Measurements from ENCODE around the gene RNASE13. TPM values are rescaled to one million over a fixed set of nuclear protein-coding genes. Genes with fewer than 3 reads are reported as not detected.
"Not testable (repeated sequence)": the region's sequence is repeated elsewhere in the genome, so short reads cannot be mapped to it uniquely, and the experiment has no call there.

Gene RNASE13
- total RNA-seq, 1 donor from 2014 or later: not detected

DNA sequence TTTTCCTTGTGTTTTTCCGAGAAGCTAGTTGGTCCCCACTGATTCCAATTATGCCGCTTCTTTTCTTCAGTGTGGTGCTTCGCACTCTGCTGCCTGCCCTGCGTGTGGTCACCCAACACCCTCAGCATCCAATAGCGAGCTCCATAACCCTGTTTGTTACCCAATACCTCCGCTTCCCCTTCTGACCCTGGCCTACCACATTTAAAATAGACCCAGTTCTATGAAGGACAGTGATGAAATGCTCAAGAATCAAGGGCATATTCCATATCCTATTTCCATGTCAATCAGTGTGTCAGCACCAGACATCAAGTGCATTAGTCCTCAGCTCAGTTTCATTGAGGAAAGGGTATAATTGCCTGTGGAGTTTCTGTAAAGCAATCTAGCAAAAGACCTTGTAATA is 19.3 kb downstream of the RNASE13 start:
- H3K27me3 Mint-ChIP-seq (ENCODE audit: low read depth): no peaks in the 10 kb centered on the region
- H3K4me3 Mint-ChIP-seq: no peak overlapping the region
- no peak for DNase-seq (ENCODE audit: low spot score in 2 of 2, unreplicated experiment in 2 of 2)
- TF ChIP-seq, protein P1, sequence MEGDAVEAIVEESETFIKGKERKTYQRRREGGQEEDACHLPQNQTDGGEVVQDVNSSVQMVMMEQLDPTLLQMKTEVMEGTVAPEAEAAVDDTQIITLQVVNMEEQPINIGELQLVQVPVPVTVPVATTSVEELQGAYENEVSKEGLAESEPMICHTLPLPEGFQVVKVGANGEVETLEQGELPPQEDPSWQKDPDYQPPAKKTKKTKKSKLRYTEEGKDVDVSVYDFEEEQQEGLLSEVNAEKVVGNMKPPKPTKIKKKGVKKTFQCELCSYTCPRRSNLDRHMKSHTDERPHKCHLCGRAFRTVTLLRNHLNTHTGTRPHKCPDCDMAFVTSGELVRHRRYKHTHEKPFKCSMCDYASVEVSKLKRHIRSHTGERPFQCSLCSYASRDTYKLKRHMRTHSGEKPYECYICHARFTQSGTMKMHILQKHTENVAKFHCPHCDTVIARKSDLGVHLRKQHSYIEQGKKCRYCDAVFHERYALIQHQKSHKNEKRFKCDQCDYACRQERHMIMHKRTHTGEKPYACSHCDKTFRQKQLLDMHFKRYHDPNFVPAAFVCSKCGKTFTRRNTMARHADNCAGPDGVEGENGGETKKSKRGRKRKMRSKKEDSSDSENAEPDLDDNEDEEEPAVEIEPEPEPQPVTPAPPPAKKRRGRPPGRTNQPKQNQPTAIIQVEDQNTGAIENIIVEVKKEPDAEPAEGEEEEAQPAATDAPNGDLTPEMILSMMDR (IDR thresholded peaks at IDR 0.05; ENCODE audit: unreplicated experiment): no peak
- H3K9me3 Mint-ChIP-seq: no peaks in the 10 kb centered on the region
- no peak overlapping the region for H3K27ac Mint-ChIP-seq
- H3K36me3 Mint-ChIP-seq: peaks cover 15% of the 10 kb centered on the region
- peaks cover 20% of the 10 kb centered on the region for H3K4me1 Mint-ChIP-seq

DNA sequence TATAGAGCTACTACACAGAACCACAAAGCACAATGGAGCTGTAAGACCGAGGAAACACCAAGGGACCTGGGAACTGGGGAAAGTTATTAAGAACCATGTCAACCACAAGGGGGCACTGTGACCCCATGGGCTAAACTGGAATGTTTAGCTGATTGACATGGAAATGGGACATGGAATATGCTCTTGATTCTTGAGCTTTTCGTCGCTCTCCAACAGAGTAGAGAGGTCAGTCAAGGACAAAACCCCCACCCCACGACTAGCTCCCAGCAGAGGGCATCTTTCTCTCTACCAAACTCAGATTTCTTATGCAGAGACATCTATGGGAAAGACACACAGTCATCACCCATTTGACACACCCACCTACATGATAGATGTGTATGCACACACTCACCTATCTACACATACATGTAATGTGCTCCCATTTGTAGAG is 19.8 kb downstream of the RNASE13 start:
- Mint-ChIP-seq H3K9me3 (no peaks in the 10 kb centered on the region), H3K27me3 (ENCODE audit: low read depth) (no peaks in the 10 kb centered on the region), H3K4me3 (no peak overlapping the region), H3K4me1 (peaks cover 20% of the 10 kb centered on the region), H3K27ac (no peak overlapping the region), H3K36me3 (peaks cover 14% of the 10 kb centered on the region)
- peak; percentile 72 to 91 for DNase-seq (ENCODE audit: low spot score in 2 of 2, unreplicated experiment in 2 of 2)
- TF ChIP-seq, protein P1 (IDR thresholded peaks at IDR 0.05; ENCODE audit: unreplicated experiment): peak; percentile 93

DNA sequence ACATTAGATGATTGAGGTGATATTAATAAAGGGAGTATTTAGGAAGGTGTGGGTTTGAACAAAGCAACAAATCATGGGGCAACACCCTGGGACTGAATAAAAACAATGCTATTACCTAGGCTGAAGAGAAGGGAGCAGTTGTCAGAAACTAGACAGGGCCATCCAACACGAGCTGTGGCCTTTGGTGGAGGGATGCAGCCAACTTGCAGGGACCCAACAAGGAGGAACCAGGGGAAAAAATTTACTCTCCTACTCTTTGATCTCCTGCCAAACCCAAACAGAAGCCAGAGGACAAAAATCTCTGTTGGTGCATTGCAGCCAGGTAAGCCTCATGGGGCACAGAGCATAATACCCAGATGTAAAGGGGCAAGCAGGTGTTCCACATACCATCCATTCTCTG is 23.5 kb downstream of the RNASE13 start:
- Mint-ChIP-seq H3K27me3 (ENCODE audit: low read depth) (no peaks in the 10 kb centered on the region), H3K27ac (peak overlapping the region; percentile 7), H3K9me3 (no peaks in the 10 kb centered on the region), H3K4me1 (peaks cover 37% of the 10 kb centered on the region), H3K4me3 (no peak overlapping the region), H3K36me3 (no peaks in the 10 kb centered on the region)
- TF ChIP-seq, protein P1 (IDR thresholded peaks at IDR 0.05; ENCODE audit: unreplicated experiment): no peak
- DNase-seq (ENCODE audit: low spot score in 2 of 2, unreplicated experiment in 2 of 2): no peak

DNA sequence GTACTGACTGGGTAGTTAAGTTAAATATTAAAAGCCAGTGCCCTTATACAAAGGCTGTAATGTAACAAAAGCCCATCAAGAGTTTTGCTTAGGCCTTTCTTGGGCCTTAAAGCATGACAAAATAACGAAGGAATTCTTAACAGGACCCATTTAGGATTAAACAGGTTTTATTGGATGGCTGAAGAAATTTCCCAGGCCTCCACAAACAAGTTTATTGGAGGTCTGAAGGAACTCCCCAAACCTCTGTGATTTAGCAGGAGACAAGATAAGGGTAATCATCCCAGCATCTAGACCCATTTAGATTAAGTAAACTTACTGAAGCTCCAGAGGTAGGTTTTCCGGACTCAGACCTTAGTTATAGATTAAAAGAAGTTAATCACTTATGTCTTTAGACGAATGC is 24.9 kb downstream of the RNASE13 start:
- H3K27me3 Mint-ChIP-seq (ENCODE audit: low read depth); H3K9me3 Mint-ChIP-seq; H3K4me3 Mint-ChIP-seq; DNase-seq (ENCODE audit: low spot score in 2 of 2, unreplicated experiment in 2 of 2); H3K36me3 Mint-ChIP-seq: not testable (repeated sequence)
- Mint-ChIP-seq H3K27ac (peak overlapping the region; percentile 84), H3K4me1 (peaks cover 34% of the 10 kb centered on the region)

DNA sequence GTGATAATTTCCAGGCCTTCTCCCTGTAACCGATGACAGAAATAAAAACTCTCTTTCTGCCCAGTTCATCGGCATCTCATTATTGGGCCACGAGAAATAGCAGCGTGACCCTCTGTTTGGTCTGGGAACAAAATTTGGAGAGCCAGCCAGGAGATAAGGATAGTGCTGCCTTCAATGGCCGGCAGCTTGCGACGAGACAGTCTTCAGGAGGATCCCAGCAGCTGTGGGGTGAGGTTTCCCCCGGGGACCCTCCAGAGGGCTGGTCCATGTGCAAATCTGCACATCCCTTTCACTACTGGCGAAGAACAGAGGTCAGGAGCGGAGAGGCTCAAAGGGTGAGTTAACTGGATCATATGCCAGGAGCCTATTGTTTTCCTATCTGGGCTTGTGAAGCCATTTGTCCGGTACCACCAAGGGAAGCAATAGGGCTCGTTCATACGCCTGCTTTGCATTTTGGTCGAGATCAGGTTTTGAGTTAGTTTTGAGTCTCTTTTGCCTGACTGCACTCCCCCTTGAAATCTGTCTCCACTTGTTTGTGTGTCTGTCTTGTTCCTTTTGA is 30.7 kb downstream of the RNASE13 start:
- DNase-seq (ENCODE audit: low spot score in 2 of 2, unreplicated experiment in 2 of 2): no peak
- TF ChIP-seq, protein P1 (IDR thresholded peaks at IDR 0.05; ENCODE audit: unreplicated experiment): no peak
- Mint-ChIP-seq H3K27ac (peak overlapping the region; percentile 91), H3K9me3 (no peaks in the 10 kb centered on the region), H3K4me3 (peak overlapping the region; percentile 49), H3K4me1 (peaks cover 51% of the 10 kb centered on the region), H3K36me3 (no peaks in the 10 kb centered on the region), H3K27me3 (ENCODE audit: low read depth) (no peaks in the 10 kb centered on the region)

DNA sequence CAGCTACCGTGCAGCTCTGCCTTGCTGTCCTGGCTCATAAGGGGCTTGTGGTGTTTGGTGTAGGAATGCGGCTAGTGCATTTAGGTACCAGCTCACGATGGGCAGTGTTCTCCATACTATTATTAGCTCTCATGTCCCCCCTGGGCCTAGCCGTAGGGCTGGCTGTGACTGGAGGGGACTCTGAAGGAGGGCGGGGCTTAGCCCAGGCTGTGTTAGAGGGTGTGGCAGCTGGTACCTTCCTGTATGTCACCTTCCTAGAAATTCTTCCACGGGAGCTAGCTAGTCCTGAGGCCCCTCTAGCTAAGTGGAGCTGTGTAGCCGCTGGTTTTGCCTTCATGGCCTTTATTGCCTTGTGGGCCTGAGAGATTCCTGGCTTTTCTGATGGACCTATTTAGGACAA is 33.4 kb downstream of the RNASE13 start:
- H3K9me3 Mint-ChIP-seq: no peaks in the 10 kb centered on the region
- H3K4me1 Mint-ChIP-seq: peaks cover 64% of the 10 kb centered on the region
- no peak for DNase-seq (ENCODE audit: low spot score in 2 of 2, unreplicated experiment in 2 of 2)
- H3K27ac Mint-ChIP-seq: no peak overlapping the region
- H3K27me3 Mint-ChIP-seq (ENCODE audit: low read depth): no peaks in the 10 kb centered on the region
- no peaks in the 10 kb centered on the region for H3K36me3 Mint-ChIP-seq
- TF ChIP-seq, protein P1 (IDR thresholded peaks at IDR 0.05; ENCODE audit: unreplicated experiment): no peak
- H3K4me3 Mint-ChIP-seq: no peak overlapping the region

Data from mesothelial cell of epicardium (in vitro differentiated cells).